OCI-LY7 (cell line): Measurements from ENCODE around the gene GABARAPL2. TPM values are rescaled to one million over a fixed set of nuclear protein-coding genes. Genes with fewer than 3 reads are reported as not detected.

Experiments
- BruUV-seq: library from RNA; stranded (reverse); fragments of 400-500 nt; replicated peaks from 2 replicates; lab custom pipeline; 2021; lab: Mats Ljungman, UMichigan
- CTCF ChIA-PET: fragments of 300-600 bp; sonication (Branson Sonifier 250); formaldehyde crosslinking; loops from one replicate; lab custom pipeline; 2022; ENCODE audit warnings: antibody characterized with exemption; ENCODE audit not compliant: unreplicated experiment; lab: Charles Lee
- POLR2A ChIA-PET: fragments of 300-600 bp; sonication (Branson Sonifier 250); formaldehyde crosslinking; loops from one replicate; lab custom pipeline; 2022; ENCODE audit warnings: antibody characterized with exemption; lab: Charles Lee
- DNase-seq: peaks from one replicate; pipeline ENCODE4 v3.0.0-alpha.2; 2015; ENCODE audit warnings: low spot score
- H2AFZ ChIP-seq: fragments of 200-600 bp; sonication (generic), shearing (Covaris generic); 2 replicates; pipeline ENCODE4 v1.6.1; 2014; ENCODE audit warnings: mild to moderate bottlenecking, antibody characterized with exemption, low read length, moderate library complexity
- H3K27ac ChIP-seq: fragments of 200-600 bp; sonication (generic); 2 replicates; pipeline ENCODE4 v1.5.1; 2014; ENCODE audit warnings: mixed run types, low read depth, mild to moderate bottlenecking, moderate library complexity, low read length, inconsistent platforms; ENCODE audit not compliant: poor library complexity, severe bottlenecking
- H3K36me3 ChIP-seq: fragments of 200-600 bp; sonication (generic); 2 replicates; pipeline ENCODE4 v1.6.1; 2014; ENCODE audit warnings: mild to moderate bottlenecking, antibody characterized with exemption, low read length, moderate library complexity, mixed read lengths; ENCODE audit not compliant: insufficient read depth
- H3K4me1 ChIP-seq: fragments of 200-600 bp; sonication (generic); 2 replicates; pipeline ENCODE4 v1.5.1; 2014; ENCODE audit warnings: mild to moderate bottlenecking, low read length; ENCODE audit not compliant: insufficient read depth, poor library complexity, severe bottlenecking
- H3K4me2 ChIP-seq: fragments of 200-600 bp; sonication (generic); 2 replicates; pipeline ENCODE4 v1.6.1; 2014; ENCODE audit warnings: mild to moderate bottlenecking, low read length
- H3K4me3 ChIP-seq: fragments of 200-600 bp; sonication (generic); 2 replicates; pipeline ENCODE4 v1.5.1; 2014; ENCODE audit warnings: mild to moderate bottlenecking, low read depth, low read length; ENCODE audit not compliant: poor library complexity, severe bottlenecking
- H3K79me2 ChIP-seq: fragments of 200-600 bp; sonication (generic); 2 replicates; pipeline ENCODE4 v1.6.1; 2016; ENCODE audit warnings: low read depth, mild to moderate bottlenecking, low read length, moderate library complexity, mixed read lengths; ENCODE audit not compliant: insufficient read depth
- H3K9me2 ChIP-seq: fragments of 200-600 bp; sonication (generic); 2 replicates; pipeline ENCODE4 v1.6.1; 2016; ENCODE audit warnings: mild to moderate bottlenecking, low read length, mixed read lengths; ENCODE audit not compliant: insufficient read depth
- H3K9me3 ChIP-seq: fragments of 200-600 bp; sonication (generic); 2 replicates; pipeline ENCODE4 v1.6.1; 2014; ENCODE audit warnings: mild to moderate bottlenecking, mixed run types, low read length, mixed read lengths
- H4K20me1 ChIP-seq: fragments of 200-600 bp; sonication (generic); 2 replicates; pipeline ENCODE4 v1.6.1; 2014; ENCODE audit warnings: mild to moderate bottlenecking, antibody characterized with exemption, low read length, moderate library complexity, mixed read lengths; ENCODE audit not compliant: insufficient read depth
- CTCF ChIP-seq: fragments of 200-600 bp; sonication (generic); conservative IDR thresholded peaks from 2 replicates; pipeline ENCODE4 v1.5.1; 2014; ENCODE audit warnings: mild to moderate bottlenecking, antibody characterized with exemption, low read length, moderate library complexity, mixed read lengths
- EZH2phosphoT487 ChIP-seq: fragments of 200-600 bp; sonication (generic); IDR thresholded peaks from 2 replicates; pipeline ENCODE4 v1.6.1; 2018; ENCODE audit warnings: low read depth, borderline replicate concordance, mild to moderate bottlenecking, mixed run types, antibody characterized with exemption, low read length, moderate library complexity, mixed read lengths
- intact Hi-C: fragments of 100-400 bp; cut with micrococcal nuclease; formaldehyde crosslinking; loops from one replicate; pipeline ENCODE4 v1.10.0; 2022; ENCODE audit not compliant: unreplicated experiment
- total RNA-seq, 2 experiments: library from RNA; depleted of rRNA in 1 of 2; stranded (reverse); fragments of >200 nt in 1 of 2; shearing (Covaris generic) in 1 of 2; gene quantifications; 2 replicates each; pipeline ENCODE4 v1.2.3, GENCODE V29; 2014 to 2022

The GABARAPL2 gene
- total RNA-seq, 2 experiments from 2014 or later = 57.7 to 93.5 TPM

GRCh38 chr16:75565640-75566039 is 539 bp upstream of the GABARAPL2 start:
- no peaks in the 10 kb centered on the region for H3K9me3 ChIP-seq
- no peak for DNase-seq
- H3K79me2 ChIP-seq = peaks cover 16% of the 10 kb centered on the region
- POLR2A ChIA-PET = interaction anchor here (0.7 to 5.1 kb wide), 8 partner anchors 9 to 82 kb away, joined by 3 to 35 read pairs (median 6); partner anchors contain the start of genes ADAT1, KARS1, TERF2IP and TMEM231
- H3K36me3 ChIP-seq = peaks cover 30% of the 10 kb centered on the region
- intact Hi-C loops = loop anchor here (1.0 to 2.0 kb wide), 3 partner anchors 9 to 133 kb away; partner anchors contain the start of genes CFDP1, TMEM170A and TMEM231
- H3K4me3 ChIP-seq = peak overlapping the region; percentile 96
- no peak for TF ChIP-seq EZH2phosphoT487
- no peak for TF ChIP-seq CTCF
- peak overlapping the region; percentile 85 for H2AFZ ChIP-seq
- no peaks in the 10 kb centered on the region for H3K9me2 ChIP-seq
- BruUV-seq = no TSS peak
- peak overlapping the region; percentile 49 for H3K27ac ChIP-seq
- CTCF ChIA-PET = interaction anchor here (0.9 to 1.9 kb wide), 2 partner anchors 9 to 49 kb away, joined by 4 to 8 read pairs; partner anchors contain the start of gene TMEM231
- H4K20me1 ChIP-seq = peaks cover 11% of the 10 kb centered on the region; the same call in 1 of the 2 replicates
- H3K4me1 ChIP-seq = peaks cover 51% of the 10 kb centered on the region
- peak overlapping the region; percentile 99 for H3K4me2 ChIP-seq

GRCh38 chr16:75566758-75567255 is 628 bp downstream of the GABARAPL2 start:
- POLR2A ChIA-PET = interaction anchor here (1.3 to 5.1 kb wide), 5 partner anchors 9 to 81 kb away, joined by 3 to 35 read pairs (median 15); partner anchors contain the start of genes ADAT1, KARS1, TERF2IP and TMEM231
- Histone ChIP-seq H2AFZ (peak overlapping the region; percentile 85; the same call in 1 of the 2 replicates), H3K9me3 (no peaks in the 10 kb centered on the region), H3K36me3 (peaks cover 40% of the 10 kb centered on the region), H3K27ac (peak overlapping the region; percentile 18), H3K9me2 (no peaks in the 10 kb centered on the region), H4K20me1 (peaks cover 11% of the 10 kb centered on the region; the same call in 1 of the 2 replicates), H3K4me1 (peaks cover 59% of the 10 kb centered on the region), H3K4me3 (peak overlapping the region; percentile 96), H3K79me2 (peaks cover 16% of the 10 kb centered on the region), H3K4me2 (peak overlapping the region; percentile 99)
- DNase-seq = no peak
- CTCF ChIA-PET = no interaction called here
- TF ChIP-seq EZH2phosphoT487 (no peak), CTCF (no peak)
- intact Hi-C loops = loop anchor here (1.0 to 2.0 kb wide), 3 partner anchors 11 to 134 kb away; partner anchors contain the start of genes CFDP1, TMEM170A and TMEM231
- BruUV-seq = no TSS peak
